Activated T-cell treated with anti-CD3 and anti-CD28 coated beads for 24 hours (primary cell): ENCODE measurements around the gene CFAP299.

Experiments
- DNase-seq: peaks from one replicate; pipeline ENCODE4 v3.0.0-alpha.2; 2020; ENCODE audit warnings: low read depth

The CFAP299 gene

GRCh38 chr4:80931631-80932081, 596.1 kb downstream of the CFAP299 start:
- DNase-seq = no peak

GRCh38 chr4:80948141-80948540, 612.6 kb downstream of the CFAP299 start:
- no peak for DNase-seq

- no peak for DNase-seq
Measured at GRCh38 chr4:80948995-80949394, 613.5 kb downstream of the CFAP299 start.

- DNase-seq = no peak
Measured at GRCh38 chr4:80956421-80956820, 620.9 kb downstream of the CFAP299 start.

- DNase-seq = no peak
Measured at GRCh38 chr4:80963051-80963450, 627.5 kb downstream of the CFAP299 start.

- DNase-seq = no peak
Measured at GRCh38 chr4:80967346-80967745, 631.8 kb downstream of the CFAP299 start.

- DNase-seq = no peak
Measured at GRCh38 chr4:80980239-80980638, 644.7 kb downstream of the CFAP299 start.

- DNase-seq = no peak
Measured at GRCh38 chr4:80986011-80986410, 650.5 kb downstream of the CFAP299 start.

GRCh38 chr4:80989921-80990544, 654.5 kb downstream of the CFAP299 start:
- DNase-seq = no peak

- DNase-seq = no peak
Measured at GRCh38 chr4:80990851-80991250, 655.3 kb downstream of the CFAP299 start.

- no peak for DNase-seq
Measured at GRCh38 chr4:80999943-81000342, 664.4 kb downstream of the CFAP299 start.

GRCh38 chr4:81003597-81004111, 668.1 kb downstream of the CFAP299 start:
- no peak for DNase-seq

- no peak for DNase-seq
Measured at GRCh38 chr4:81007417-81007816, 671.9 kb downstream of the CFAP299 start.
